HG03135 (cell line): Measurements from ENCODE around the gene TSPAN3.

Experiments used
- ATAC-seq: cut with Tn5 transposase; IDR thresholded peaks from one replicate; pipeline ENCODE4 v1.9.1; 2021; ENCODE audit warnings: mild to moderate bottlenecking, moderate library complexity; ENCODE audit not compliant: unreplicated experiment

TSPAN3 gene

DNA sequence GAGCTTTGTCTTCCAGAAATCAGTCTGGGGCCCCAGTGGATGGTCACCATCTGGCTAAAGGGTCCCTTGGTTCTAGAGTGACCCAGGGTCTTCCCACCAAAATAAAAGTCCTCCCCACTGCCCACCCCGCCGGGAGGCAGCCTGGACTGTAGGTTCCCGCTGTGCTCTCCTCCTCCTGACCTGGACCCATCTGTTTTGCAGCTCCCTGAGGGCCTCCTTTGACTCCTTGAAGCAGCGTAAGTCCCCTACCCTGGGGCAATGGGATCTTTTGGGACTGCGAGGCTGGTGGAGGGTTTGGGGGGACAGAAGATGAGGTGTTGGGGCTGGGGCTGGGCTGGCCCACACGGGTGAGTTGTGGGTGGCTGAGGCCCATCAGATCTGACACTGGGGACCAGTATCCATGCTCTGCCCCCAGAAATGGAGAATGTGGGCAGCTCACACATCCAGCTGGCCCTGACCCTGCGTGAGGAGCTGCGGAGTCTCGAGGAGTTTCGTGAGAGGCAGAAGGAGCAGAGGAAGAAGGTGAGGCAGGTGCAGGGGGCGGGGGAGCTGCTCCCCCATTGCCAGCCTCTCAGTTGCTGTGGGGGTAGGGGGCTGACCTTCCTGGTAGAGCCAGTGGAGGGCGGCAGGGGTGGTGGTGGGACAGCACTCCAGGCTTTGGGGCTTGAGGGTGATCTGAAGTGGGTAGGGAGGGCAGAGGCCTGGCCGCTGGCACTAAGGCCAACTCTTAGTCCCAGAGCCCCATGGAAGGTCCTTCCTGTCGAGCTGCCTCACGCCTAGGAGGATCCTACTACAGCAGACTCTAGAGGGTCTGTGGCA is 45.6 kb downstream of the TSPAN3 start:
- no peak for ATAC-seq

DNA sequence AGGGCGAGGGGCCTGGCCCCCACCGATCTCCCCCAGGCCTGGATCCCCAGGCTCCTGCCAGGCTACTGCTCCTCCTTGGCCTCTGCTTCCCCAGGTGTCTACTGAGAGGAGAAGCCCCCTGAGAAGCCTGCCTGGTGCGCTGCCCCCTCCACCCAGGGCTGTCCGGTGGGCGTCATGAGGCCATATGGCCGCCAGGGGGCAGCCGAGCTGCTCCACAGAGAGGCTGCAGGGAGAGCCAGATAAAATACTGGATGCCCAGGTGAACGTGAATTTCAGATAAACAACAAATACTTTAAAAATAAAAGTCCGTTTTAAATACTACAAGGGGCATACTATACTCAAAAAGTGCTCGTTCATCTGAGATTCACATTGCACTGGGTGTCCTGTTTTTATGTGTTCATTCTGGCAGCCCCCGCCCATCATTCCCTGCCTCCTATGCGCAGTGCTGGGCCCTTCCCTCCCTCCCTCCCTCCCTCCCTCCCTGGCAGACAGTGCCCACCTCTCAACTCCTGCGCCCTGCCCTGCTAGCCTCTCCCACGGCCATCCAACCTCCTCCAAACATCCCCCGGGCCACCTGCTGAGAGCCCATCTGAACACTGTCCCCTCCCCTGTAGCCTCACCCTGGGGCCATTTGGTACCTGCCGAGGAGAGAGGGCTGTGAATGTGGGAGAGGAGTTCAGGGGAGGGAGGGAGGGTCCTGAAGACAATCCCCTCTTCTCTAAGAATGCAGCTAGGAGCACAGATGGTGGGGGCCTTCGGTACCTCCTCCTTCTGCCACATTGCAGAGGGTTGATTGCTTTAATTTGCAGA is 46.4 kb downstream of the TSPAN3 start:
- no peak for ATAC-seq

DNA sequence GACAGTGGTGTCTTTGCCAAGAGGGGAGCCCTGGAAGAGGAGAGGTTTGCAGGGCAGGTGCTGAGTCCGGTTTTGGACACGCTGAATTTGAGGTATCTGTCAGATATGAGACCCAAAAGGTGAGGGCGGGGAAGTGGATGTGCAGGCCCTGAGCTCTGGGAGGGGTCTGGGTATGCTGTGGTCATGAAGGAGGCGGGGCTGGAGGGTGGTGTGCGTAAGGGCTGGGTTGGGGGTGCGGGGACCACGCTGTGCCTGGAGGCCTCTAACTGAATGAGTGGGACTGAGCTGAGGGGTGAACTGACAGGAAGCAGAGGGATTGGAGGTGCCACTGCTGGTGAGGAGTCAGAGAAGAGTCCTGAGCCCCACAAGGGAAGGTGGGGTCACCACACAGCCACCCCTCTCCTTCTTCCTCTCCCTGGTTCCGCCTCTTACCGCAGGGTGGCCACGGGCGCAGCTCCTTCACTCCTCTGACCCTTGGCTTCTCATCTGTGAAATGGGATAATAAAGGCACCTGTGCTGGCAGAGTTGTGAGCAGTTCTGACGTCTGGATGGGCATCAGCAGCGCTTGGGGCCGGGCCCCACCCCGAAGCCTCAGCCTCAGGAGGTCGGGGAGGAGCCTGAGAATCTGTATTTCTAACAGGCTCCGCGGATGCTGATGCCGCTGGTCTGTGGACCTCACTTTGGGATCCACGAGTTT is 47.2 kb downstream of the TSPAN3 start:
- ATAC-seq = no peak

DNA sequence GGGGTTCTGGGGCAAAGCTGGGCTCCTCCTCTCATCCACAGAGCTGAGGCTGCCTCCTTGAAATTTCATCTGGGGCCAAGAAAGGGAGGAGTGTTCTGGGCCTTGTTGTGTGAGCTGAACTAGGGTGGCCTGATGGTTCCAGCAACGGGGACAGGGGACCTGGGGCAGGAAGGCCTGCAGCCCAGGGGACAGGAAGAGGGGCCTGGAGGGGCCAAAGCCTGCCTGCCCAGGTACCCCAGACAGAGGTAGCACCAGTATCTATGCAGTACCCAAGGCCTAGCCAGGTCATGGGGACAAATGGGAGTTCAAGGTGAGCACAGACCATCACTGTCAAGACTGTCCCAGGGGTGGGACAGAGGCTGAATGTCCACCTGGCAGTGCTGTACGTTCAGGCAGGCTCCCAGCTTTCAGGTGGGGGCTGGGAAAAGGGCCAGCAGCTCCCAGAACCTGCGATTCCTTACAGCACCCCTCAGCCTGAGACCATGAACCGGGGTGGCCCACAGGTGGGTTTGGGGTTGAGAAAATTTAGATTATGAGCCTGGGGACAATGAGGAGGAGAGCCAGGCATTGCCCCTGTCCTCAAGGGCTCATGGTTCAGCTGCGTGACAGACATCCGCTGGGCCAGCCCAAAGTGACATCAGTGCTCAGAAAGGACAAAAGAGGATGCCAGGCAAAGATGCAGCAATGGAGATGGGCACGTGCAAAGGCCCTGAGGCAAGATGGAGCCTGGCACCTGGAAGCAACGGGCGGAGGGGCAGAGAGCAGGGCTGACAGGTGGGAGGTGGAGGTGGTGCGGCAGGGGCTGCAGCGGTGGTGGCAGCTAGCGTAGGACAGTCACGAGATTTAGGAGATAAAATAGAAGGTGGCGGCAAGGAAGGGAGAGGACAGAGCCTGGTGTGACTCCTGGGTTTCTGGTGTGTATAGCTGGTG is 48.0 kb downstream of the TSPAN3 start:
- no peak for ATAC-seq

DNA sequence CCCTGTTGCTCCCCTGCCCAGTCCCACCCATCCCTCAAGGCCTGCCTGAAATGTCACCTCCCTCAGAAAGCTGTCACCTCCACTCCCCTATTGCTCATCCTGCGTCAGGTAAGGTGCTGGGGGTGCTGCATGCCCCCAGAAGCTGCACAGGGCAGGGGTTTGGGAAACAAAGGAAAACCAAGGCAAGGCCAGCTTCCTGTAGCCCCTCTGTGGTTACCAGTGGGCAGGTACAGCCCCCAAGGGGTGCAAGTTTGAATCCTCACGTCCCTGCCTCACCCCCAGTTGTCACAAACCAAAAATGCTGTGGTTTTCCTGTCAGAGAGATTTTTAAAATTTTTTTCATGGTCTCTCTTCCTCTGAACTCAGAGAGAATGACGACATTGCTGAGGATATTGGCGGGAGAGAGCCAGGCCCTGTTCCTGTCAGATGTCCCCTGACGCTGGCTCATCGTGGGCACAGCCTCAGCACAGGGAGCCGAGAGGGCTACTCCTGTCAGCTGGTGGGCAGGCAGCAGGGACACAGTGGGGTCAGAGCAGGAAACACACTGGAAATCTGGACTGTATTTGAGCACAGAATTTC is 49.0 kb downstream of the TSPAN3 start:
- no peak for ATAC-seq

DNA sequence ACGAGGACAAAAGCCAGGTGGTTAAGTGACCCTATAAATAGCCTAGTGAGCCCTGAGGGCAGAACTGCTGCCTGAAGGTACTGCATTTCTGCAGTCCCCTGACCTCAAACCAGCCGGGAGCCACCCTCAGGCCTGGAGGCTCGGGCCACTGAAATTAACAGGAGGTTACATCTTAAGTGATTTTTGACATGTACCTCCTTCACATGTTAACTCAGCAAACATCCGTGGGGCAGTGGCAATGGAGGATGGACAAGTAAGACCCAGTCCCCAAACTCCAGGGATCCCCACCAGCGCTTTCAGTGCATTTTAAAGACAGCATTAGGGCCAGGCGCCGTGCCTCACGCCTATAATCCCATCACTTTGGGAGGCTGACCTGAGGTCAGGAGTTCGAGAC is 49.8 kb downstream of the TSPAN3 start:
- ATAC-seq = no peak

DNA sequence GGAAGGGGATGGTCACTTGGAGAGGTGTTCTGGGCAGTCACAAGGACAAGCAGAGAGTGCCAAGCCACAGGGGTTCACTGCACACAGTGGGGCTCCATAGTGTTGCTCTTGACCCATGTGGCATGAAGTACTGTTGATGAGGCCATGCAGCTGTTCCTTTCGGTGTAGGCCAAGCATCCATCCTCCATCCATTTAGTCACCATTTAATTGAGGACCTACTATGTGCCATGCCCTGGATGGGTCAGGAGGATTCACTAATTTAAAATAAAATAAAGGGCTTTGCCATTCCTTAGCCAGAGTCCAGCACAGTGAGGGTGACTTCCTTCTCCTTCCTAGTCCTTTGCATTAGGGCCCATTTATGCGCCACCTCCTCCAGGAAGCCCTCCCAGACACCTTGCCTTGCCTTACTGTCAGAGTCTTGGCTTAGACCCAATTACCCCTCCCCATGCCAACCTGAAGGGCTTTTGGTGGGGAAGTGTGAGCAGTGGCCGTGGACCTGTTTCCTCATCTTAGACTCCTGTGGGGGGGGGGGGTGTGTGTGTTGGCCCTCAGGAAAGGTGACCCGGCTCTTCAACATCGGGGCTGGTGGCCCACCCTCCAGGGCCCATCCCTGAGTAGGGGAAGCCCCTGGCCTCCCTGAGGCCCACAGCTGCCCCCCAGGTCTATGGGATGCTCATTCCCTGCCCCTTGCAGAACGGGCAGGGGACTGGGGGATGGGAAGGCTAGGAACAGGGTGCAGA is 50.4 kb downstream of the TSPAN3 start:
- no peak for ATAC-seq

DNA sequence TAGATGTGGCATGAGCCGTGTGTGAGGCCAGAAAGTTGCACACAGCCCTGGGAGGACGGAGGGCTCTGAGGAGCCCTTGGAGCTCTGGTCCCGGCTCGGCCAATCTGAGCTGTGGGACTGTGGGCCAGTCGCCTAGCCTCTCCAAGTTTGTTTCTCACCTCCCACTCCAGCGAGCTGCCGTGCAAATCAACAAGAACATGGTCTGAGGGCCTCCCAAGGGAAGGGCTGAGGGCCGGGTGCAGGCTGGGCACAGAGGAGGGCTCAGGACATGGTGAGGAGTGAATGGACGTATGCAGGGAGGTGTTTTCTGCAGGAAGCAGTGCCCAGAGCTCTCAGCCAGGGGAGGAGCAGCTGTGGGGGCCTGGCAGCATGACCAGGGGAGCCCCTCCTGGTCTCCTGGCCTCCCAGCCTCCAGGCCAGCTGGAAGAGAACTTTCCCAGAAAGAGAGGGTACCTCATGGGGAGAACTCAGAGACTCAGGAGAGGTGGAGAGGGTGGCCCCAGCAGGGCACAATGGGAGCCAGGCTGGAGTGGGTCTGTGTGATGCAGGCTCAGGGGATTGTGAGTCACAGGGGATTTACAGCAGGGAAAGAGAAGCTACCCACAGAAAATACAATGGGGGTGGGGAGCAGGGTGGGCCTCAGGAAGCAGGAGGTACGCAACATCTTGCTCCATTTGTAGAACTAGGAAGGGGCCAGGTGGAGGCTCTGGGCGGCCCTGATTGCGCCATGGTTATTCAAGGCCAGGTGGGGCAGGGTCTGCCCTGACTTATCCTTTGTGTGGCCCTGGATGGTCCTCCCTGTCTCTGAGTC is 51.2 kb downstream of the TSPAN3 start:
- ATAC-seq = no peak

DNA sequence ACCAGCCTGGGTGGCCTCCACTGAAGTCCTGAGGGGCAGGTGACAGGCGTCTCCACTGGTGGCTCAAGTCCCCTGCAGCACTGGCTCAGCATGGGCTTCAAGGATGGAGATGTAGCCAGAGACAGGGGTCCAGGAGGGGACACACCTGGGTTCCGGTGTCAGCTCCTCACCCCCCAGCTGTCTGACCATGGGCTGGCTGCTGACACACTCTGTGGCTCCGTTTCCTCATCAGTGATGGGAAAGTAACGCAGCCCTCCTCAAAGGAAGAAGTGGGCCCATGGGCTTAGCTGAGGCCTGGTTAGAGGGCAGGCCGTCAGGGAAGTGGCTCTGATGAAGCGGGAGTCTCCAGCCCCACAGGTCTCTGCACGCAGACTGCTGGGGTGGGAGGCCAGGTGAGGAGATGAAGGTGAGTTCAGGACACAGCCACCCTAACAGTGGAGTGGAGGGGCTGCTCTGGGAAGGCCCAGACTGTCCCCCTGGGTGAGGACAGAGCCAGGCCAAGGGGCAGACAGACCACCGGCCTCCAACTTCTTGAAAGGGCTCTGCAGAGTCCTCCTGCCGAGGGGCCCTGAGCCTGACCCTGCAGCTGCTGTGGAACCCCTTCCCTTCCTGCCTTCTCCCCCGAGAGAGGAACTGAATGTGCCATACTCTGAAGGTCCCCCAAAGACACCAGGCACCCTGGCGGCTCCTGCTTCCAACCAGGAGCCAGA is 52.0 kb downstream of the TSPAN3 start:
- no peak for ATAC-seq

DNA sequence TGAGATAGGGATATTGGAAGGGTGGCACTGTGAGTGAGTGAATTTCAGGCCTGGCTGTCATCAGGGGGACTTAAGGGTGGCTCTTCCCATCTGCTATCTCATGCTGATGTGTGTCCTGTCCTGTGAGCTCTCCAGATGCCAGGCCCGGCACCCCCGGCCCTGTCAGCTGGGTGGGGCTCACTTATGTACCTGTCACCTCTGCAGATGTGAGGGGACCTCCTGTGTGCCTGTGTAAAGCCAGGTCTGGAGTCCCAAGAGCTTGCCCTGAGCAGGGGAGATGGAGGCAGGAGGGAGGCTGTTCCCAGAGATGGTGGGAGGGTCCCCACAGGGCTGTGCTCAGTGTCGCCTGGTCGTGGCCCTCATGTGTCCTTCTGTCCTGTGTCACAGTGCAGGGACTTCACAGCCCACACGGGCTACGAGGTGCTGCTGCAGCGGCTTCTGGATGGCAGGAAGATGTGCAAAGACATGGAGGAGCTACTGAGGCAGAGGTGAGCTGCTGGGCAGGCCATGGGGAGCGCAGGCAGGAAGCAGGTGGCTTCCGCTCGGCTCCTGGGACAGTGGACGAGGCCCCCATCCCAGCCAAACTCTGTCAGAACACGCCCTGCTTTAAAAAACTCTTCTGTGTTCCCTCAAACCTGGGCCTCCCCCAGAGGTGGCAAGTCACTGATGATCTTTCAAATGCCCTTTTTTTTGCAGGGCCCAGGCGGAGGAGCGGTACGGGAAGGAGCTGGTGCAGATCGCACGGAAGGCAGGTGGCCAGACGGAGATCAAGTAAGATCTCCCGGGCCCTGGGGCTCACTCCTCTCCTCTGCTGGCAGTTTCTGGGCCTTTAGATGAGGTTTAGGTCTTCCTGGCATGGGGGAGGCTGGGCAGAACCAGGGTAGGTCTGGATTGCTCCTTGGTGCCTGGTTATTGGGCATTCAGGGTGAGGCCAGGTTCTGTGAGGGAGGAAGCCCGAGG is 52.9 kb downstream of the TSPAN3 start:
- ATAC-seq = no peak

DNA sequence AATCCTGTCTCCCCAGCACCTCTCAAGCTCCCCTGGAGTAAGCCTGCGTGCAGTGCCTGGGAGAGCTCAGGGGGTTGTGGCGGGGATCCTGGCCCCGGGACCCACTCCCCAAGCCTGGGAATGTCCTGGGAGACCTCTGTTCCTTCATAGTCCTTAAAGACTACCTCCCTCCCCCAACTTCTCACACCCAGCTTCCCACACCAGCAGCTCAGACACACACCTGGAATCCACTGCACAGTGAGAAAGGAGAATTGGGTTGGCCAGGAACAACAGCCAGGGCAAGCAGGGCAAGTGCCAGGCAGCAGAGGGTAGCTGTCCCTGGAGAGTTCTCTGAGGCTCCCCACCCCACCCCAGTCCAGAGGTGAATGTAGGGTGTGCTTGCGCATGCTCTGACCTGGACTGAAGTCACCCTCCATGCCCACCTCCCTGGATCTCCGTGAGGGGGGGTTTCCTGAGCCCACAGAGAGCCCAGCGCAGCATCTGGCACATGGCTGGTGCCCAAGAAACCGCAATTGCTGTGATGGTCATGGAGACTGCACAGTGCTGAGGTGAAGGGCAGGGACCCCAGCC is 53.7 kb downstream of the TSPAN3 start:
- no peak for ATAC-seq

DNA sequence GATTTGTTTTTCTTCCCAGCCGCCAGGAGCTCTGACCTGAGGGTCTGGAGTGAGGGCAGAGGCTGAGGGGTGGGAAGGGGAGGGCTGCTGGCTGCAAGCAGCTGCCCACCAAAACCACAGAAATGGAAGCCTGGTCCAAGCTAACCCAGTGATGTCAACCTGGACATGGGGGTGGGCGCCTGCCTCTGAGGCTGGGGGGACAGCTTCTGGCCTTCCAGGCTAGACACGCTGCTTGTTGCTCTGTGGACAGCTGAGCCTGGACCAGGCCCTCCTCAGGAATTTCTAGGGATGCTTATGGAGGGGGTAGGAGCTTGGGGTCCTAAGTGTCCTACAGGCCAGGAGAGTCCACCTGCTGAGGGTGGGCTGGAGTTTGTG is 54.6 kb downstream of the TSPAN3 start:
- ATAC-seq = no peak

DNA sequence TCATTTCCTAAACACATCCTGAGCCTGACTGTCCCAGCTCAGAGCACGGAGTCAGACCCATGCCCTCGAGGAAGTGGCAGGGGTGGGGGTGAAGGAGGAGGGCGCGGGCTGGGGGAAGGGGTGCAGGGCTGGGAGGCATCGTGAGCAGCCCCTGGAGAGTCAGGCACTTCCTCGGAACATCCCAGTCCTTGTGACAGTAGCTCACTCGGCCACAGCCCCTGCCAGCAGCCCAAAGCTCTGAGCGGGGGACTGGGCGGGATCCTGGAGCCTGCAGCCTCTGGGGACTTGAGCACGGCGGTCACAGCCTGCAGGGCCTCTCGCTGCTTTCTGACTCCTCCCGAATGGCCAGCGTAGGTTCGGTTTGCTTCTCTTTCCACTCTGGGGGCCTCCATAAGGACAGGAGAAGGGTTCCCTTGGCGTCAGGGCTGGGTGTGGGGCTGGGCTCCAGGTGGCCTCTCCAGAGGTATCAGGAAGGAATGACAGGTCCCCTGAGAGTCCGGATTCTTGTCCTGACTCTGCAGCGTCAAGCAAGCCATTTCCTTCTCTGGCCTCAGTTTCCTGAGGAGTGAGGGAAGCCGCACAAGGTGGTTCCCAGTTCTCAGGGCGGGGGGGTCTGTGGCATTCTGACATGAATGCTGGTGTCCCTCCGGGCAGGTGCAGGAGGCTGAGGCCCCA is 55.1 kb downstream of the TSPAN3 start:
- no peak for ATAC-seq

DNA sequence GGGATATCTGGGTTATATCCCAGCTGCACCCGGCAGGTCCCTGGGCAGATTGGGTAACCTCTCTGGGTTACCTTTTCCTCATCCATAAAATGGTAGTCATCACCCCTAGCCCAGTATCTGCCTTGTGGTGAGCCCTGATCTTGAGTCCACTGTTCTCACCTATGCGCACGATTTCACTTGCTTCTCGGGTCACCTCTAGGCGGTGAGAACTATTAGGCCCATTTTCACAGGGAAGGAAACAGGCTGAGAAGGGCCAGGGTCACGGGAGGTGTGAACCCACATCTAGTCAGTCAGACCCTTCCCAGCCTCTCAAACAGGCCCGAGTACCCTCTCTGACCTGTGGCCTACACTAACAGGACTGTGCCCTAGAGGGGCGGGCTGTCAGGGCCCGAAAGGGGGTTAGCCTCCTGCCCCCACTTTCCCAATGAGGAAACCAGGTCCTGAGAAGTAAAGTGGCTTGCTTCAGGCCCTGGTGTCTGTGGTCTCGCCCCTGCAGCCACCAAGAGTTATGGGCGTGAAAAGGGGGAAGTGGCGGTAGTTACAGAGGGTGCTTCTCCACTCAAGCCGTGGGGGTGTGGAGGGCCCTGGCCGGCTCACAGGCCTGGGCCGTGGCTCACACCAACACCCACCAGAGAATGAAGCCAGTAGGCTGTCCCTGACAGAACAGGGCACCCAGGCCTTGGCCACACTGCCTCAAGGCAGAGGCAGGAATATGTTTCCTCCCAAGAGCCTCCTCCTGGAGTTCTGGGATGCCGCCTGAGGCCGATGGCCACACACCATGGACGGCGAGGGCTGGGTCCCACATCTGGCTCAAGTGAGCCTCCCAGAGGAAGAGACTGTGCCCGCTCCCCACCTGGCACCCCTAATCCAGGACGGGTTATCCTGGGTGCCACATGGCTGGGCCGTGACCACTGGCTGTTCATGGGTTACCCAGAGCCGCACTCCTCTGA is 56.5 kb downstream of the TSPAN3 start:
- ATAC-seq = peak; percentile 43

DNA sequence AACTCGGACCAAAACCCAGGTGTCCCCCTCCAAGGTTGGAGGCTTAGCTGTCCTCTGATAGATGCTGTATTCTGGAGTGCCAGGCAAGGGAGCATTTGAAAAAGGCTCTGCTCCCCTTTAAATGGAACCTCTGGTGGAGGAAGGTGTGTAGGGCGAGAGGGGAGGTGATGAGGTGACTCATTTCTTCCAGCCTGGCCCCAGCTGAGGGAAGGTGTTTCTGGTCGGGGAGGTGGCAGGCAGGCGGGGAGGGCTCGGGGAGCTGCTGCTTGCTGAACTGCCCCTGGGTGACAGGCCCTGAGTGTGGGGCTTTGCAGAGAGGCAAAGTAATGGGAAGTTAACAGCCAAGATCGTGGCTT is 57.2 kb downstream of the TSPAN3 start:
- ATAC-seq = peak; percentile 57
